ENCODE data around the gene CCDC24. TPM values are rescaled to one million over a fixed set of nuclear protein-coding genes. Genes with fewer than 3 reads are reported as not detected.
A peak's percentile ranks its signal among the peaks of the same experiment; 100 is the strongest.

Gene CCDC24
- 39.9 TPM for total RNA-seq

- peak; percentile 85 for DNase-seq (ENCODE audit: low spot score)
These were observed at the start of gene CCDC24 for GRCh38 chr1:43991476-43992231. Gene CCDC24, plus strand, starts transcription at chr1:43991599. Its CDS starts 280 bp downstream, at chr1:43991879.

GRCh38 chr1:43942411-43942810, 49.0 kb upstream of the CCDC24 start:
- no peak for DNase-seq (ENCODE audit: low spot score)

GRCh38 chr1:43944860-43945259, 46.5 kb upstream of the CCDC24 start:
- no peak for DNase-seq (ENCODE audit: low spot score)

DNA sequence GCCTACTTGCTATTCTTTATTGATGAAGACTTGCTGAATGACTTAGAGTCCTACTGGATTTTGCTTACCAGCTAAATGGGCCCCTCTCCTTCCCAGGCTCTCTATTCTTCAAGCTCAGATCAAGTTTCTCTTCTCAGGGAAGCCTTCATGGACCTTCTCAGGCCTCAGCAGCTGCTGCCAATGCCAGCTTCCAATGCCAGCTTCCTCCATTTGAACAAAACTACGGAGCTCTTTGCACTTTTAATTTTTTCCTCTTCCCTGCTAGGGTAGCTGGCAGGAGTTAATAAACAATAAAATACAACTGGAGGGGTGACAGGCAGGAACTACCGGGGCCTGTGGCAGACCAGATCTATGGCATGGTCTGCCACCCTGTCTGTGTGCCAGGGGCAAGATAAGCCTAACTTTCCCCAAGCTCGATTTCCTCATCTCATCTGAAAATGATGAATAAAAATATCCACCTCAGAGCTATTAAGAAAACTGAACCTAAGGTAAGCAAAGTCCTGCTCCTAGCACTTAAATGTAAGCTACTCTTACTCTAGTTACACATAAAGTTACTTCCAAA, 45.6 kb upstream of the CCDC24 start:
- DNase-seq (ENCODE audit: low spot score) = no peak

GRCh38 chr1:43946236-43947060, 45.0 kb upstream of the CCDC24 start, which contains the start of gene IPO13:
Gene IPO13, plus strand, starts transcription at chr1:43946950. Its CDS starts 651 bp downstream, at chr1:43947601.
- peak; percentile 96 for DNase-seq (ENCODE audit: low spot score)

- DNase-seq (ENCODE audit: low spot score) = no peak
These were observed 44.1 kb upstream of the CCDC24 start for GRCh38 chr1:43947061-43947873.

- DNase-seq (ENCODE audit: low spot score) = no peak
These were observed 43.4 kb upstream of the CCDC24 start for GRCh38 chr1:43947874-43948437.

GRCh38 chr1:43949678-43950077, 41.7 kb upstream of the CCDC24 start:
- peak; percentile 34 for DNase-seq (ENCODE audit: low spot score)

- DNase-seq (ENCODE audit: low spot score) = no peak
These were observed 40.1 kb upstream of the CCDC24 start for GRCh38 chr1:43951021-43951985.

DNA sequence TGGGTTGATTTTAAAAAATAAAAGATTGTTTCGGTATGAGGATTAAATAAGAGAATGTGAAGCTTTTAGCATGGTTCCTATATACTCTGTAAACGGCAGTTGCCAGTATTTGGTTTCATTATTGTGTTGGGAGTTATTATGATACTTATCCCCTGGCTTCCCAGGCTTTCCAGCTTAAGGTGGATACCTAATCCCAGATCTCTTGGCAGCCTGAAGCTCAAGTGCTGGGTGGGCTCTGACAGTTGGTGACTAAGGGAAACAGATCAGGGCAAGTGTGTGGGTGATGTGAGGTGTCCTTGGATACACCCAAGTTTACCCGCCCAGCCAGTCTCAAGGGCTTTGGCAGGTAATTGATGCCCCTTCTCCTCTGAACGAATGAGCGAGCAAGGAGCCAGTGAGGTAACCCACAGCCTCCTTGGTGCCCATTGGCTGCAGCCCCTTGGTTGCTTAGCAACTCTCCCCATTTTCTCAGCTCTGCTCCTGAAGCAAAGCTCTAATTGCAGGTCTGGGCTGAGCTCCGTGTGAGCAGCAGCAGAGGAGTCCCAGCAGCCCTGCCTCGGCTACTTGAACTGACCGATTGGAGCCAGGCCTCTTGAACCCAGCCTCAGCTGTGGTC, 38.6 kb upstream of the CCDC24 start:
- no peak for DNase-seq (ENCODE audit: low spot score)

DNA sequence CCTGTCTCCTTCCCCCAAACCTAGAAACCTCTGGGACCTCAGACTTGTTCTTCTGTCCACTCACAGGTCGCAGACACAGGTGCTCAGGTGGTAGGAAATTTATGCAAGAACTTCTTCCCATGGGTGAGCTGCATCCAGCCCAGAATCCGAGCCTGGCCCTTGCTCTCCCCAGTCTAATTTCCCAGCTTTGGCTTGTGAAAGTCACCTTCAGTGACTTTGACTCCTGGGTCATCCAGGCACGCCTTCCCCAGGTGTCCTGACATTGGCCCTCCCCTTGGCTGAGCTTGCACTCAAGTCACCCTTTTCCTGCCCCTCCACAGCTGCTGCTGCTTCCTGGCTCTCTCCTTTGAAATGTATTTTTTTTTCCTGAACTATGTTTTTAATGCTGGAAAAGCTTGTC, 38.0 kb upstream of the CCDC24 start:
- no peak for DNase-seq (ENCODE audit: low spot score)

GRCh38 chr1:43954036-43954435, 37.4 kb upstream of the CCDC24 start:
- DNase-seq (ENCODE audit: low spot score) = no peak

GRCh38 chr1:43956234-43956633, 35.2 kb upstream of the CCDC24 start:
- DNase-seq (ENCODE audit: low spot score) = no peak

GRCh38 chr1:43957407-43958040, 33.9 kb upstream of the CCDC24 start:
- no peak for DNase-seq (ENCODE audit: low spot score)

GRCh38 chr1:43958351-43959255, 32.8 kb upstream of the CCDC24 start:
- no peak for DNase-seq (ENCODE audit: low spot score)

DNA sequence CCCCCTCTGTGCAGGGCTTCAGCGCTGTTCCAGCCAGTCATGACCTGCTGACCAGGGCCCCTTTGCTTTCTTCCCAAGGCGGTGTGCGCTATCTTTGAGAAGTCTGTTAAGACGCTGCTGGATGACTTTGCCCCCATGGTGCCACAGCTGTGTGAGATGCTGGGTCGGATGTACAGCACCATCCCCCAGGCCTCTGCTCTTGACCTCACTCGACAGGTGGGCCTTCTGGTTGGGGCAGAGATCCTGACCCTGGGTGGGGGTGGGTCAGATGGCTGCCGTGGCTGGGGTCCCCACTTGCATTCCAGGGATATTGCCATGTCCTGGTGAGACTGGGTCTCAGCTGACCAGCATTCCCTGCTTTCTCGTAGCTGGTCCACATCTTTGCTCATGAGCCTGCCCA, 30.6 kb upstream of the CCDC24 start:
- no peak for DNase-seq (ENCODE audit: low spot score)

- no peak for DNase-seq (ENCODE audit: low spot score)
These were observed 29.7 kb upstream of the CCDC24 start for GRCh38 chr1:43961692-43962091.

DNA sequence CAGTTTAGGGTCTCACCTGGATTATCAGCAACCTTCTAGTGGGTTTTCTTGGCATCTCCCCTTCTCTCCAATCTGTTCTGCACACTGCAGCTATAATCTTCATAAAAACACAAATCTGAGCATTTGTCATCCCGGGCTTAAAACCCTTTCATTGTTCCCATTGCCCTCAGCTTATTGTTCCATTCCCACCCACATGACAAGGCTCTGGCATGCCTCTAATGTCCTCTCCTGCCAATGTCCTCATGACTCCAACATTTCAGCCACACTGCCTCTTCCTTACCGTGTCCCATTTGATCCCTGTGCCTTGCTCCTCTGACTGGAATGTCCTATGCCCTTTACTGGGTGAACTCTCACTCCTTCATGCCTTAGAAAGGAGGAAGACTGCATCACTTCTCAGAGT, 29.1 kb upstream of the CCDC24 start:
- DNase-seq (ENCODE audit: low spot score) = no peak
